Spleen (tissue), 7 donors: Measurements from ENCODE around the gene SPAG5.

Source experiments
- POLR2AphosphoS5 ChIP-seq, 3 donors: sonication (generic); formaldehyde crosslinking; IDR thresholded peaks; one replicate each; pipeline ENCODE4 v1.5.1; 2017; ENCODE audit warnings: antibody characterized with exemption in 3 of 3
- TF ChIP-seq, protein P1 (sequence below), 11 experiments: fragments of 200-600 bp in 7 of 11; fragments of 450-650 bp in 4 of 11; sonication (generic) in 4 of 11; IDR thresholded peaks in 8 of 11; conservative IDR thresholded peaks in 3 of 11; 1 replicate in 7 of 11; 2 replicates in 4 of 11; pipeline versions ENCODE4 v1.4.0 to v1.8.0; 2016 to 2021; ENCODE audit warnings: antibody characterized with exemption in 11 of 11, inconsistent platforms in 4 of 11, mild to moderate bottlenecking in 1 of 11
- donor health status: DM: no; HTN: no; CAD: no; lungs with moderate emphysema.
- donor health status: DM: no; HTN: no; CAD: no.
- donor health status: DM: no; HTN: no; CAD: no.

DNA sequence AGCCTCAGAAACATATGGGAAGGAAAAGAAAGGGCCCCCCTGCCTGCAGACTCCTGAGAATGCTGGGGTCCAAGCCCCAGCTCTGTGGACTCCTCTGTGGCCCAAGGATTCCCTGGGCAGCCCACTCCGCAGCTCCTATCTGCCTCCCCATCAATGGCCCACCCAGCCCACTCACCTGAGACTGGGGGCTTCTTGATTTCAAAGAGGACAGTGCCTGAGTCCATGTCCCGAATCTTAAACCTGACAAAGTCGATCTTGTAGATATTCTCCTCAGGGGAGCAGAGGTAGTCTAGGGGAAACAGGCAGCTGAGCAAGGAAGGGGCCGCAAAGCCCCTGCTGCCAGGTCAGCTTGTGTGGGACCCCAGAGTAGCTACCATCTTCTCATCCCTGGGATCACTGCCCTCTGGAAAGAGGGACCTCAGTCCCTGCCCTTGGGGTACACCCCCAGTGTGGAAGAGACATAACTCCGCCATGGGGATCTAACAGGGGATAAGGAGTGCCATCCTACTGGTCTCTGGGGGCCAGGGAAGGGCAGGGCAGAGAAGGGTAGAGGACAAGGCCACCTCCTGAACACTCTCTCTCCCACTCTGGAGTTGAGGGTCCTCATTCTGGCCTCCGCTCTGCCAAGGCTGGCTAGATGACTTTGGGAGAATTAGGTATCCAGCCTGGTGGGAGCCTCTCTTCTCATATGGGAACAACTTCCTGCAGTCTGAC lies 50.3 kb downstream of the SPAG5 start:
- TF ChIP-seq, protein P1, sequence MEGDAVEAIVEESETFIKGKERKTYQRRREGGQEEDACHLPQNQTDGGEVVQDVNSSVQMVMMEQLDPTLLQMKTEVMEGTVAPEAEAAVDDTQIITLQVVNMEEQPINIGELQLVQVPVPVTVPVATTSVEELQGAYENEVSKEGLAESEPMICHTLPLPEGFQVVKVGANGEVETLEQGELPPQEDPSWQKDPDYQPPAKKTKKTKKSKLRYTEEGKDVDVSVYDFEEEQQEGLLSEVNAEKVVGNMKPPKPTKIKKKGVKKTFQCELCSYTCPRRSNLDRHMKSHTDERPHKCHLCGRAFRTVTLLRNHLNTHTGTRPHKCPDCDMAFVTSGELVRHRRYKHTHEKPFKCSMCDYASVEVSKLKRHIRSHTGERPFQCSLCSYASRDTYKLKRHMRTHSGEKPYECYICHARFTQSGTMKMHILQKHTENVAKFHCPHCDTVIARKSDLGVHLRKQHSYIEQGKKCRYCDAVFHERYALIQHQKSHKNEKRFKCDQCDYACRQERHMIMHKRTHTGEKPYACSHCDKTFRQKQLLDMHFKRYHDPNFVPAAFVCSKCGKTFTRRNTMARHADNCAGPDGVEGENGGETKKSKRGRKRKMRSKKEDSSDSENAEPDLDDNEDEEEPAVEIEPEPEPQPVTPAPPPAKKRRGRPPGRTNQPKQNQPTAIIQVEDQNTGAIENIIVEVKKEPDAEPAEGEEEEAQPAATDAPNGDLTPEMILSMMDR (IDR thresholded peaks at IDR 0.05 in 8 of 11, conservative IDR thresholded peaks at IDR 0.05 in 3 of 11) = peak in 3 of 11 experiments; percentile 2 to 56 (median 24)
- no peak for TF ChIP-seq POLR2AphosphoS5 (IDR thresholded peaks at IDR 0.05)
